ENCODE results near the gene GPC2.

The GPC2 gene

DNA sequence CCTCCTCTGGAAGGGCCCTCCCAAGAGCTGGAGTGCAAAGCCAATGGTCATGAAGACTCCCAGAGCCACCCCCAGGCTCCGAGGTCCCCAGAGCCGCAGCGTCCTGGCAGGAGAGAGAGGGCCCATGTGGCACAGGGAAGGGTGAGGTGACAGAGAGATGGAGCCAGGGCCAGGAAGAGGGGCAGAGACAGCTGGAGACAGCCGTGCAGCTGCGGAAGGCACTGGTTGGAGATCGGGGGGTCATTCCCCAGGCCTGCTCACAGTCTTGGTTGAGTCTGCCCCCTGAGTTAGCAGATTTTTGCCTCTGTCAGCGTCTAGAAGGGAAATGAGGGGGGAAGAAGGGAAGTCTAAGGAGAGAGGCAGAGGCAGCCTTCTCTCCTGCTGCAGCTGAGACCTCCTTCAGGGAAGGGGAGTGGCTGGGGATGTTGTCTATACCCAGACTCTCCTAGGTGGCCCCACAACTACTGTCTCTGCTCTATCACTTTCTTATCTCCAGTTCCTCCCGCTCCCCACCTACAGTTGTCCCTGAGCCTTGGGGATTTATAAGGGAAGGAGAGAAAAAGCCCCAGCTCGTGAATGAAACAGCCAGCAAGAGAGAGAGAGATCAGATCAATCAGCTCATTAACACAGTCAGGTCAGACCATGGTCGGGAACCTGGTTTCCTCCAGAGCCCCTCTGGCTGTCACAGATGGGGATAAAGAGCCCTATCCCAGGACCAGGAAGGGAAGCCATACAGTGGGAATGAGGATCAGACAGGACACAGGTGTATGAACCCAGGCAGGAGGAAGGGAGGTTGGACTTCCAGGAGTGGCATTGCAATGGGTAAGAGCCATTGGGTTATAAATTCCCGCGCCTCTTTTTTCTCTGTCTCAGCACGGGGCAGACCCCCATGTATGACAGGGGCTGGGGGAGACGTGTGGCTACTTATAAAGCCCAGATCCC is 9.9 kb downstream of the GPC2 start:
- TF ChIP-seq, protein P1, sequence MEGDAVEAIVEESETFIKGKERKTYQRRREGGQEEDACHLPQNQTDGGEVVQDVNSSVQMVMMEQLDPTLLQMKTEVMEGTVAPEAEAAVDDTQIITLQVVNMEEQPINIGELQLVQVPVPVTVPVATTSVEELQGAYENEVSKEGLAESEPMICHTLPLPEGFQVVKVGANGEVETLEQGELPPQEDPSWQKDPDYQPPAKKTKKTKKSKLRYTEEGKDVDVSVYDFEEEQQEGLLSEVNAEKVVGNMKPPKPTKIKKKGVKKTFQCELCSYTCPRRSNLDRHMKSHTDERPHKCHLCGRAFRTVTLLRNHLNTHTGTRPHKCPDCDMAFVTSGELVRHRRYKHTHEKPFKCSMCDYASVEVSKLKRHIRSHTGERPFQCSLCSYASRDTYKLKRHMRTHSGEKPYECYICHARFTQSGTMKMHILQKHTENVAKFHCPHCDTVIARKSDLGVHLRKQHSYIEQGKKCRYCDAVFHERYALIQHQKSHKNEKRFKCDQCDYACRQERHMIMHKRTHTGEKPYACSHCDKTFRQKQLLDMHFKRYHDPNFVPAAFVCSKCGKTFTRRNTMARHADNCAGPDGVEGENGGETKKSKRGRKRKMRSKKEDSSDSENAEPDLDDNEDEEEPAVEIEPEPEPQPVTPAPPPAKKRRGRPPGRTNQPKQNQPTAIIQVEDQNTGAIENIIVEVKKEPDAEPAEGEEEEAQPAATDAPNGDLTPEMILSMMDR (conservative IDR thresholded peaks at IDR 0.05): no peak
- no peak overlapping the region for H3K27ac ChIP-seq

DNA sequence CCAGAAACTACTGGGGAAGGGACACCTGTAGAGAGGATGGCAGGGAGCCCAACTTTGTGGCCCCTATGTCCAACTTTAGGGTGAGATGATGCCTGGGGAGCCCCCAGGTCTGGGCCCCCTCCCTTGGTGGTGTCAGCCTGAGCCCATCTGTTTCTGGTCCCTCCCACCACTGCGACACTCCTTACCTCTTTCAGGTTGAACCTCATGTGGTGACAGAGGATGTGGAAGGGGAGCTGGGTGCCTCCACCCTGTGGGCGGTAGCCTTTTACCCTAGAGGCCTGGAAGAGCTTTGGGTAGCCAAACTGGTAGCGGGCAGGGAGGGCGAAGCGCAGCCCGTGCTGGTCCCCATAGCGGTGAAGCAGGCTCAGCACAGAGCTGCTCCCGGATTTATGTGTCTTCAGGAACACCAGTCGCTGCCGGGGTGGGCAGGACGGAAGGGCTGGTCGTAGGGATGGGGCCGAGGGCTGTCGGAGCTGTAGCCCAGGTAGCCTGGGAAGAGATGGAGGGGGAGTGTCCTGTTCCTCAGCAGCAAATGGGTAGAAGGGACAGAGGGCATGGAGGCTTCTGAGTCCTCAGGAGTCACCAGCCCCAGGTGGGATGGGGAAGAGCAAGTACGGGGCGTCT is 10.8 kb downstream of the GPC2 start:
- TF ChIP-seq, protein P1 (conservative IDR thresholded peaks at IDR 0.05): no peak
- no peak overlapping the region for H3K27ac ChIP-seq

DNA sequence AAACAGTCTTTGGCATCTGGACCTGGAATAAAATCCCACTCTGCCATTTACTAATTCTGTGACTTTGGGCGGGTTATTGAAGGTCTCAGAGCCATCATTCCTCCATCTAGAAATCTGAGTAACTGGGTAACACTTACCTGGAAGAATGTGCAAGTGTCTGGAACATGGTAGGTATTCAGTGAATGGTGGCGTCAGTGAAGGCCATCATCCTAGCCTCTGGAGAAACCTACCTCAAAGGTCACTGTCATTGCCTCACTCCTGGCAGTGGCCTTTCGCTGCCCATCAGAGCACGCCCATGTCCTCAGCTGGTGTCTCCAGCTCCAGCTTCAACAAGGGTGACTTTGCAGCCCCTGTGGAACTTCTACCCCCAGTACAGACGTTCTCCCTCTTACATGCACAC is 13.3 kb downstream of the GPC2 start:
- TF ChIP-seq, protein P1 (conservative IDR thresholded peaks at IDR 0.05): no peak
- no peak overlapping the region for H3K27ac ChIP-seq

DNA sequence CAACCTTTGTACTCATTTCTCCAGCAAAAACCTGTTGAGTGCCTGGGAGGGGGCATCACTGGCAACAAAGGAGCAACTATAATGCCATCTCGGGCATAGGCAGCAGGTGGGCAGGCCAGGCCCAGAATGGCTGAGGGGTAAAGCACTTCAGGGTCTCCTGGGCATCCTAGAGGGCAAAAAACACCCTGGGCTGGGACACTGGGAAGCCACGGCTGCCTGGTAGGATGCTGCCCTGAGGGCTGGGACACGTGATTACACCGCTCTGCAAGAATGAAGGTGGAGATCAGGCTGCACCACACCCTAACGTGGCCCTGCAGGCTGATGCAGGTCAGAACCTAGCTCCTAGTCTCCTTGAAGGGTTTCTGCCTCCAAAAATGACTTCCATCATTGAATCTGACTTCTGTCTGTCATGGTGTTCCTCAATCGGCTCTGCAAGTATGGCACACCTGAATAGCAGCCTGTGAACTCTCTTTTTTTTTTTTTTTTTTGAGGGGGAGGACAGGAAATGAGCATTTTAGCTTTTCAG is 14.1 kb downstream of the GPC2 start:
- no peak overlapping the region for H3K27ac ChIP-seq
- TF ChIP-seq, protein P1 (conservative IDR thresholded peaks at IDR 0.05): no peak

DNA sequence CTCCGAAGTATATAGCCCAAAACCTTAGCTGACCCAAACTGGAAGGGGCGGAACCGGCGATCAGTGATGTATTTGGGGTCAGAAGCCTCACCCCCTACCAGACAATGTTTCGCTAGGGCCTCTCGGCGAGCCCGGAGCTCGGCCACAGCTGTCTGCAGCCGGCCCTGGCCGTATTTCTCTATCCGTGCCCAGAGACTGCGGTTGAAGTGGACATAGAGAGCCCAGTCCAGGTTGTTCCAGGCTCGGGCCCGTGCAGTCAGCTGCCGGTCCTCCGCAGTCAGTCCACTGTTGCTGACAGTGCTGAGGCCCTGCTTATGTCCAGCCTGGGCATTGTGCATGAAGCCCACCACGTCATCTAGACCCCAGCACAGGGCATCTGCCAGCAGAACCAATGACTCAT is 17.1 kb downstream of the GPC2 start:
- H3K27ac ChIP-seq: no peak overlapping the region
- TF ChIP-seq, protein P1 (conservative IDR thresholded peaks at IDR 0.05): no peak

DNA sequence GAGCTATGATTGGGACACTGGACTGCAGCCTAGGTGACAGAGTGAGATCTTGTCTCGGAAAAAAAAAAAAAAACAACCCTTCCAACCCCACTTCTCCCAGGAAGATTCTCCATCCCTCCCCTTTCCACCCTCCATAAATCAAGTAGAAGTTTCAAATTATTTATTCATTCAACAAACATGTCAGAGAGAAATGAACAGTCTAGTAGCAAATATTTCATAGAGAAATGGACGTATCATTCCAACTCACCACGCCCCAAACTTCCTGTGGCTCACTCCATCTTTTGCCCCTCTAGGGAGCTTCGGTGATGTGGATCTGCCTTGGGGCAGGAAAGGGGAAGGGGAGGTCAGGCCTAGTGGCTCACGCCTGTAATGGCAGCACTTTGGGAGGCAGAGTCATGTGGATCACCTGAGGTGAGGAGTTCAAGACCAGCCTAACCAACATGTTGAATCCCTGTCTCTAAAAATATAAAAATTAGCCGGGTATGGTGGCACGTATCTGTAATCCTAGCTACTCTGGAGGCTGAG is 18.0 kb downstream of the GPC2 start:
- peak overlapping the region; percentile 88 for H3K27ac ChIP-seq
- TF ChIP-seq, protein P1 (conservative IDR thresholded peaks at IDR 0.05): no peak

All from VCaP (cell line).